ENCODE results near the gene PNCK.

The PNCK gene

DNA sequence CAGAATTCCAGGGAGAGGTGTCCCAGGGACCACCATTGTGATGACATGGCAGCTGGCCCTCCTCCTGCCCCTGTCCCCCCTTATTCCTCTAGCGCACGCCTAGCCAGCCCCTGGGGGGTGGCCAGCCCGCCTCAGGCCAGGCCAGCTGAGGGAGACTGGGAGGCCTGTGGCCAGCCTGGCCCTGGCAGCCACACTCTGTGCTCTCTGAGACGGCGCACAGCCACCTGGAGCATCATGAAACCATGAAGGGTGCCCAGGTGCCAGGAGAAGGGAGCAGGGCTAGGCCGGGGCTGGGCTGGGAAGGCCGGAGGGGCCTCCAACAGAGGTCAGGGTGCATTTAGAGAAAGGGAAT is 41.0 kb downstream of the PNCK start:
- Histone ChIP-seq H3K4me1 (ENCODE audit: control insufficient read depth in 5 of 5, insufficient read depth in 5 of 5, low read length in 5 of 5) (peaks cover 3 to 12% (median 9%) of the 10 kb centered on the region in 5 donors), H3K27ac (ENCODE audit: low read depth, low read length) (no peak overlapping the region), H3K9me3 (ENCODE audit: control insufficient read depth in 5 of 5, low read length in 5 of 5) (peaks cover 8 to 18% (median 14%) of the 10 kb centered on the region in 5 donors), H3K36me3 (ENCODE audit: control insufficient read depth in 5 of 5, insufficient read depth in 5 of 5, low read length in 5 of 5) (no peaks in the 10 kb centered on the region), H3K4me3 (ENCODE audit: low read depth in 1 of 5, low read length in 5 of 5) (no peak overlapping the region), H3K9ac (ENCODE audit: low read length in 5 of 5) (no peak overlapping the region), H3K27me3 (ENCODE audit: control insufficient read depth in 5 of 5, insufficient read depth in 4 of 5, low read length in 5 of 5) (peaks cover 0 to 23% (median 17%) of the 10 kb centered on the region in 5 donors)

DNA sequence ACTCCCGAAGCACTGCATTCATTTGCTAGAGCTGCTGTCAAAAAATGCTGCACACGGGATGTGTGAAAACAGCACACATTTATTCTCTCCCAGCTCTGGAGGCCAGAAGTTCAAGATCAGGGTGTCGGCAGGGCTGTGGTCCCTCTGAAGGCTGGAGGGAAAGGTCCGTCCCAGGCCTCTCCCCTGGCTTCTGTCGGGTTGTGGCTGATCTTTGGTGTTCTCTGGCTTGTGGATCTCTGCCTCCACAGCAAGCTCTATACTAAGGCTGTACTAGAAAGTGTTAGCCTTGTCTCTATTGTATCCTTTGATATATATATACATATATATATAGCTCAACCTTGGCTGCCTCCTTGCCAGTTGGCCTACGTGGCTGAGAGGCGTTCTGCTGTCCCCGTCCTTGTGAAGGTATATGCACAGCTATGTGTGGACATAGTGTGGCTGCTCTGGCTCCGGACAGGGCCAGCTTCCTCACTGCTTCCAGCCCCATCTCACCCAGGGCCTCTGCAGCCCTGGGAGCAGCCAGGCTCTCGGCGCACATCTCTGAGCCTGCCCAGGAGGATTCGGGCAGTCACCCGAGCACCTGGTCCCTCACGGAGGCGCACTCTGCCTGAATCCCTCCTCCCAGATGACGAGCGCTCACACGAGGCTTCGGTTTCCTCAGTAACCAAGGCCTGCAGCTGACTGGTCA is 41.6 kb downstream of the PNCK start:
- H3K36me3 ChIP-seq (ENCODE audit: control insufficient read depth in 5 of 5, insufficient read depth in 5 of 5, low read length in 5 of 5), result no peaks in the 10 kb centered on the region
- H3K4me1 ChIP-seq (ENCODE audit: control insufficient read depth in 5 of 5, insufficient read depth in 5 of 5, low read length in 5 of 5), result peaks cover 3 to 12% (median 9%) of the 10 kb centered on the region in 5 donors
- peaks cover 0 to 21% (median 16%) of the 10 kb centered on the region in 5 donors for H3K27me3 ChIP-seq (ENCODE audit: control insufficient read depth in 5 of 5, insufficient read depth in 4 of 5, low read length in 5 of 5)
- no peak overlapping the region for H3K27ac ChIP-seq (ENCODE audit: low read depth, low read length)
- no peak overlapping the region for H3K4me3 ChIP-seq (ENCODE audit: low read depth in 1 of 5, low read length in 5 of 5)
- peaks cover 8 to 18% (median 14%) of the 10 kb centered on the region in 5 donors for H3K9me3 ChIP-seq (ENCODE audit: control insufficient read depth in 5 of 5, low read length in 5 of 5)
- no peak overlapping the region for H3K9ac ChIP-seq (ENCODE audit: low read length in 5 of 5)

DNA sequence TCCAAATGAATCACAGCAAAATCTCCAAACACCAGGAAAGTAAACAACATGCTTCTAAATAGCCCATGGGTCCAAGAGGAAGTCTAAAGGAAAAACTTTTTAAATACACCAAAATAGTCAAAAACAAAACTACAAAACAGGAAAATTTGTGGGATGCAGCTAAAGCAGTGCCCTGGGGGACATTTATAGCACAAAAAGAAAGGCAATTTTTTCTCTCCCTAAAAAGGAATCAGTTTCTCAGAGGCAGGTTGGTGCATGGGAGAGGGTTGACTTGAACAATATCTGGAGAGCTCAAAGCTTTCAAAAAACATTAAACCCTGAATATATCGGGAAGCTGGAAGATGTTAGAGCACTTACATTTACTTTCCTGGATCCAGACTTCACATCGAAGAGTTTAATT is 42.3 kb downstream of the PNCK start:
- Histone ChIP-seq H3K9me3 (ENCODE audit: control insufficient read depth in 5 of 5, low read length in 5 of 5) (peaks cover 8 to 18% (median 14%) of the 10 kb centered on the region in 5 donors), H3K9ac (ENCODE audit: low read length in 5 of 5) (no peak overlapping the region), H3K4me3 (ENCODE audit: low read depth in 1 of 5, low read length in 5 of 5) (no peak overlapping the region), H3K27me3 (ENCODE audit: control insufficient read depth in 5 of 5, insufficient read depth in 4 of 5, low read length in 5 of 5) (peaks cover 0 to 19% (median 16%) of the 10 kb centered on the region in 5 donors), H3K4me1 (ENCODE audit: control insufficient read depth in 5 of 5, insufficient read depth in 5 of 5, low read length in 5 of 5) (peaks cover 3 to 12% (median 9%) of the 10 kb centered on the region in 5 donors), H3K27ac (ENCODE audit: low read depth, low read length) (no peak overlapping the region), H3K36me3 (ENCODE audit: control insufficient read depth in 5 of 5, insufficient read depth in 5 of 5, low read length in 5 of 5) (no peaks in the 10 kb centered on the region)

GRCh38 chrX:153628665-153629064 is 44.9 kb downstream of the PNCK start:
- Histone ChIP-seq H3K27ac (ENCODE audit: low read depth, low read length) (no peak overlapping the region), H3K9ac (ENCODE audit: low read length in 5 of 5) (no peak overlapping the region), H3K9me3 (ENCODE audit: control insufficient read depth in 5 of 5, low read length in 5 of 5) (peaks cover 8 to 18% (median 14%) of the 10 kb centered on the region in 5 donors), H3K27me3 (ENCODE audit: control insufficient read depth in 5 of 5, insufficient read depth in 4 of 5, low read length in 5 of 5) (peaks cover 0 to 35% (median 23%) of the 10 kb centered on the region in 5 donors), H3K4me3 (ENCODE audit: low read depth in 1 of 5, low read length in 5 of 5) (no peak overlapping the region), H3K4me1 (ENCODE audit: control insufficient read depth in 5 of 5, insufficient read depth in 5 of 5, low read length in 5 of 5) (peaks cover 0 to 8% (median 0%) of the 10 kb centered on the region in 5 donors), H3K36me3 (ENCODE audit: control insufficient read depth in 5 of 5, insufficient read depth in 5 of 5, low read length in 5 of 5) (no peaks in the 10 kb centered on the region)

GRCh38 chrX:153628129-153628528 is 45.5 kb downstream of the PNCK start:
- Histone ChIP-seq H3K9ac (ENCODE audit: low read length in 5 of 5) (no peak overlapping the region), H3K36me3 (ENCODE audit: control insufficient read depth in 5 of 5, insufficient read depth in 5 of 5, low read length in 5 of 5) (no peaks in the 10 kb centered on the region), H3K27ac (ENCODE audit: low read depth, low read length) (no peak overlapping the region), H3K4me1 (ENCODE audit: control insufficient read depth in 5 of 5, insufficient read depth in 5 of 5, low read length in 5 of 5) (peaks cover 0 to 8% (median 0%) of the 10 kb centered on the region in 5 donors), H3K27me3 (ENCODE audit: control insufficient read depth in 5 of 5, insufficient read depth in 4 of 5, low read length in 5 of 5) (peaks cover 0 to 39% (median 22%) of the 10 kb centered on the region in 5 donors), H3K4me3 (ENCODE audit: low read depth in 1 of 5, low read length in 5 of 5) (no peak overlapping the region), H3K9me3 (ENCODE audit: control insufficient read depth in 5 of 5, low read length in 5 of 5) (peaks cover 8 to 18% (median 14%) of the 10 kb centered on the region in 5 donors)

DNA sequence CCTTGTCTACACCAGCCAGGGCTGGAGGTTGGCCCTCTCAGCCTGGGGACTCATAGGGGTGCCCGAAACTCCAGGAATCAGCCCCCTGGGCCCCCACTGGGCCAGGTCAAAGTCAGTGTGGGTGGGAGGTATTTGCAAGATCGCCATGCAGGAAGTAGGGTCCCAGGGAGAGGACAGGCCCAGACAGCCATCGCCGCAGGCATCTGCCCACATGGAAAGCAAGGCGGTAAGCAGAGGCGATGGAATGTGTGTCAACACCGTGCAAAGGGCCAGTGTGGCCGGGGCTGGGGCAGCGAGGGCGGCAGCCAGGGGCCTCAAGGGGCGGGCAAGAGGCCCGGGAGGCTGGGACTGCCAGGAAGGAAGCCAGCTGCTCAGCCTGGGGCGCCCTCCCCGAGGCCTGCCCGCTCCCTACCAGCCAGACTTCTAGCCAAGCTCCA is 45.9 kb downstream of the PNCK start:
- Histone ChIP-seq H3K9ac (ENCODE audit: low read length in 5 of 5) (no peak overlapping the region), H3K27me3 (ENCODE audit: control insufficient read depth in 5 of 5, insufficient read depth in 4 of 5, low read length in 5 of 5) (peaks cover 0 to 39% (median 22%) of the 10 kb centered on the region in 5 donors), H3K4me3 (ENCODE audit: low read depth in 1 of 5, low read length in 5 of 5) (no peak overlapping the region), H3K4me1 (ENCODE audit: control insufficient read depth in 5 of 5, insufficient read depth in 5 of 5, low read length in 5 of 5) (peaks cover 0 to 11% (median 4%) of the 10 kb centered on the region in 5 donors), H3K36me3 (ENCODE audit: control insufficient read depth in 5 of 5, insufficient read depth in 5 of 5, low read length in 5 of 5) (no peaks in the 10 kb centered on the region), H3K9me3 (ENCODE audit: control insufficient read depth in 5 of 5, low read length in 5 of 5) (peaks cover 8 to 18% (median 14%) of the 10 kb centered on the region in 5 donors), H3K27ac (ENCODE audit: low read depth, low read length) (no peak overlapping the region)

DNA sequence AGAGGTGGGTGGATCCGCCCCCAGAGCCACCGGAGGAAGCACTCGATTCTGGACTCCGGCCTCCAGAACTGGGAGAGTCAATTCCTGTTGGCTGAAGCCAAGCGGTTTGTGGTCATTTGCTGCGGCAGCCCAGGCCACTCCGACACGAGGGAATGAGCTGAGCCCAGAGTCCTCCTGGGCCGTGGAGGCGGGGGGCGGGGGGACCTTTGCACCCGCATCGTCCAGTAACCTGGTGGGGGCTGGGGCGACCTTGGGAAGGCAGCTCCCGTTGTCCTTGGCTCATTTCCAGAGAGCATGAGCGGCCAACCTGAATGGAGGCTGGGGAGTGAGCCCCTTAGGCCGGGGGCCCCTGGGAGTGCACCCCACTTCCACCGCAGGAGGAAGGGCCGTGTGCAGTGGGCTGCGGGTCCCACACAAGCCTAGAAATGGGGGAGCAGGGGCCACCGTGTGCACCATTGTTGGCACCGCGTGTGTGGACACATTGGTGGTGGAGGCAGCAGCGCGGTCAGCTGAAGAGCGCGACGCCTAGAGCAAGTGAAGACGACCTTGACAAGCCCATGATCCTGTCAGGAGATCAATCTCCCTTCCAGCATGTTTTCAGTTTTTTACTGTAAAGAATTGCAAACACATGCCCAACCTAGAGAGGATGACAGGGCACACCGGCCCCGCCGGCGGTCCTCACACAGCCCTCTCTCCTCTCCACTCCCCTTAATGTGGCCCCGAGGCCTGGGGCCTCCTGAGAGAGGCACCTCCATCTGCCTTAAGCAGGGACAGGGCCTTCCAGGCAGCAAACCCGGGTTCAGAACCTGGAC is 46.5 kb downstream of the PNCK start:
- Histone ChIP-seq H3K4me1 (ENCODE audit: control insufficient read depth in 5 of 5, insufficient read depth in 5 of 5, low read length in 5 of 5) (peaks cover 0 to 15% (median 5%) of the 10 kb centered on the region in 5 donors), H3K36me3 (ENCODE audit: control insufficient read depth in 5 of 5, insufficient read depth in 5 of 5, low read length in 5 of 5) (no peaks in the 10 kb centered on the region), H3K27ac (ENCODE audit: low read depth, low read length) (no peak overlapping the region), H3K4me3 (ENCODE audit: low read depth in 1 of 5, low read length in 5 of 5) (no peak overlapping the region), H3K9ac (ENCODE audit: low read length in 5 of 5) (no peak overlapping the region), H3K9me3 (ENCODE audit: control insufficient read depth in 5 of 5, low read length in 5 of 5) (peaks cover 8 to 18% (median 10%) of the 10 kb centered on the region in 5 donors), H3K27me3 (ENCODE audit: control insufficient read depth in 5 of 5, insufficient read depth in 4 of 5, low read length in 5 of 5) (peaks cover 0 to 38% (median 22%) of the 10 kb centered on the region in 5 donors)

GRCh38 chrX:153626025-153626633 is 47.5 kb downstream of the PNCK start:
- Histone ChIP-seq H3K4me1 (ENCODE audit: control insufficient read depth in 5 of 5, insufficient read depth in 5 of 5, low read length in 5 of 5) (peaks cover 0 to 16% (median 5%) of the 10 kb centered on the region in 5 donors), H3K36me3 (ENCODE audit: control insufficient read depth in 5 of 5, insufficient read depth in 5 of 5, low read length in 5 of 5) (no peaks in the 10 kb centered on the region), H3K27ac (ENCODE audit: low read depth, low read length) (no peak overlapping the region), H3K9ac (ENCODE audit: low read length in 5 of 5) (no peak overlapping the region), H3K27me3 (ENCODE audit: control insufficient read depth in 5 of 5, insufficient read depth in 4 of 5, low read length in 5 of 5) (peaks cover 0 to 38% (median 22%) of the 10 kb centered on the region in 5 donors), H3K4me3 (ENCODE audit: low read depth in 1 of 5, low read length in 5 of 5) (no peak overlapping the region), H3K9me3 (ENCODE audit: control insufficient read depth in 5 of 5, low read length in 5 of 5) (peaks cover 2 to 9% (median 4%) of the 10 kb centered on the region in 5 donors)

DNA sequence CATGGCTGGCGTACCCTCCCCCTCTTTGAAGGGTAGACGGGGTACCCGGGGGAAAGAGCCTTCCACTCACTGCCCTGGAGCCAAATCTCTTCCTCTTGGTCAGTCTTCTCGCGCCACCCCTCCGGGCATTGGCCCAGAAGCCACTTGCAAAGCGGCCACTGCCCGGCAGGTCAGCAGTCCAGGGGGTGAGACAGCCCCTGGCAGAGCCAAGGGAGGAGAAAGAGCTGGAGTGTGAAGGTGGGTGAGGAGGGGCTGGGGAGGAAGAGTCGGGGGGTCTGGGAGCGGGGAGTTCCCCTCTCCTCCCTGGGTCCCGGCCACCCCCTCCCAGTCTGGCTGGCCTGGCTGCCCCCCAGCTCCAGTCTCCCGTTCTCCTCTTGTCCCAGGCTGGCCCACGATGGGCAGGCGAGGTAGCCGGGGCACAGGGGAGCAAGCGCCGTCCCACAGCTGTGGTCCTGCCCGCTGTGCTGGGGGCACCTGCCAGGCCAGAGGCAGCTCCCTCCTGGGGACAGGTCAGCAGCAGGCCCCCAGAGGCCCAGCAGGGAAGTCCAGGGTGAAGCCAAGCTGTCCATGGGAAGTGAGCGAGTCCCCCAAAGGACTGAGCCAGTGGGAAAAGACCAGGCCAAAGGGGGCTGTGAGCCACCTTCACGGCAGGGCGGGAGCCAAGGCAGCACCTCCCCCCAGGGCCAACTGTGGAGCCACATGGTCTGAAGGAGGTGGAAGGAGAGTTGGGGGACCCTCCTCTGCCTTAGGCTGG is 48.2 kb downstream of the PNCK start:
- Histone ChIP-seq H3K4me1 (ENCODE audit: control insufficient read depth in 5 of 5, insufficient read depth in 5 of 5, low read length in 5 of 5) (peaks cover 0 to 16% (median 5%) of the 10 kb centered on the region in 5 donors), H3K27me3 (ENCODE audit: control insufficient read depth in 5 of 5, insufficient read depth in 4 of 5, low read length in 5 of 5) (peaks cover 0 to 43% (median 22%) of the 10 kb centered on the region in 5 donors), H3K9me3 (ENCODE audit: control insufficient read depth in 5 of 5, low read length in 5 of 5) (peaks cover 0 to 4% (median 3%) of the 10 kb centered on the region in 5 donors)

More for the DNA sequence above, 48.2 kb downstream of the PNCK start:
- no peaks in the 10 kb centered on the region for H3K36me3 ChIP-seq (ENCODE audit: control insufficient read depth in 5 of 5, insufficient read depth in 5 of 5, low read length in 5 of 5)
- H3K9ac ChIP-seq (ENCODE audit: low read length in 5 of 5), result no peak overlapping the region
- H3K27ac ChIP-seq (ENCODE audit: low read depth, low read length), result no peak overlapping the region
- no peak overlapping the region for H3K4me3 ChIP-seq (ENCODE audit: low read depth in 1 of 5, low read length in 5 of 5)
